SH-SY5Y (cell line): ENCODE data around the gene TOR1A.

Experiments used
- GATA2 ChIP-seq: IDR thresholded peaks from 2 replicates; pipeline ENCODE4 v1.6.1; 2011; ENCODE audit warnings: mild to moderate bottlenecking, low read depth, low read length
- GATA3 ChIP-seq: IDR thresholded peaks from 2 replicates; pipeline ENCODE4 v1.6.1; 2011; ENCODE audit warnings: low read depth, mild to moderate bottlenecking, low read length, moderate library complexity

GRCh38 chr9:129868023-129868871 is 44.3 kb upstream of the TOR1A start:
- TF ChIP-seq GATA3 (no peak), GATA2 (no peak)
